ENCODE data around the gene HEXIM1.

The HEXIM1 gene

GRCh38 chr17:45146890-45147580, 1.2 kb upstream of the HEXIM1 start:
- DNase-seq (ENCODE audit: low spot score) = peak; percentile 67

- DNase-seq (ENCODE audit: low spot score) = peak; percentile 97
These were observed 593 bp upstream of the HEXIM1 start for GRCh38 chr17:45147581-45148182.

- DNase-seq (ENCODE audit: low spot score) = peak; percentile 91
These were observed 878 bp downstream of the HEXIM1 start for GRCh38 chr17:45149037-45149668.

DNA sequence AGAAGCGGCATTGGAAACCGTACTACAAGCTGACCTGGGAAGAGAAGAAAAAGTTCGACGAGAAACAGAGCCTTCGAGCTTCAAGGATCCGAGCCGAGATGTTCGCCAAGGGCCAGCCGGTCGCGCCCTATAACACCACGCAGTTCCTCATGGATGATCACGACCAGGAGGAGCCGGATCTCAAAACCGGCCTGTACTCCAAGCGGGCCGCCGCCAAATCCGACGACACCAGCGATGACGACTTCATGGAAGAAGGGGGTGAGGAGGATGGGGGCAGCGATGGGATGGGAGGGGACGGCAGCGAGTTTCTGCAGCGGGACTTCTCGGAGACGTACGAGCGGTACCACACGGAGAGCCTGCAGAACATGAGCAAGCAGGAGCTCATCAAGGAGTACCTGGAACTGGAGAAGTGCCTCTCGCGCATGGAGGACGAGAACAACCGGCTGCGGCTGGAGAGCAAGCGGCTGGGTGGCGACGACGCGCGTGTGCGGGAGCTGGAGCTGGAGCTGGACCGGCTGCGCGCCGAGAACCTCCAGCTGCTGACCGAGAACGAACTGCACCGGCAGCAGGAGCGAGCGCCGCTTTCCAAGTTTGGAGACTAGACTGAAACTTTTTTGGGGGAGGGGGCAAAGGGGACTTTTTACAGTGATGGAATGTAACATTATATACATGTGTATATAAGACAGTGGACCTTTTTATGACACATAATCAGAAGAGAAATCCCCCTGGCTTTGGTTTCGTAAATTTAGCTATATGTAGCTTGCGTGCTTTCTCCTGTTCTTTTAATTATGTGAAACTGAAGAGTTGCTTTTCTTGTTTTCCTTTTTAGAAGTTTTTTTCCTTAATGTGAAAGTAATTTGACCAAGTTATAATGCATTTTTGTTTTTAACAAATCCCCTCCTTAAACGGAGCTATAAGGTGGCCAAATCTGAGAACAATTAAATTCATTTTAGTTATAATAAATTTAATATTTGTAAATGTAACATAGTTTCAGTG, 1.7 kb downstream of the HEXIM1 start:
- peak; percentile 60 for DNase-seq (ENCODE audit: low spot score)

DNA sequence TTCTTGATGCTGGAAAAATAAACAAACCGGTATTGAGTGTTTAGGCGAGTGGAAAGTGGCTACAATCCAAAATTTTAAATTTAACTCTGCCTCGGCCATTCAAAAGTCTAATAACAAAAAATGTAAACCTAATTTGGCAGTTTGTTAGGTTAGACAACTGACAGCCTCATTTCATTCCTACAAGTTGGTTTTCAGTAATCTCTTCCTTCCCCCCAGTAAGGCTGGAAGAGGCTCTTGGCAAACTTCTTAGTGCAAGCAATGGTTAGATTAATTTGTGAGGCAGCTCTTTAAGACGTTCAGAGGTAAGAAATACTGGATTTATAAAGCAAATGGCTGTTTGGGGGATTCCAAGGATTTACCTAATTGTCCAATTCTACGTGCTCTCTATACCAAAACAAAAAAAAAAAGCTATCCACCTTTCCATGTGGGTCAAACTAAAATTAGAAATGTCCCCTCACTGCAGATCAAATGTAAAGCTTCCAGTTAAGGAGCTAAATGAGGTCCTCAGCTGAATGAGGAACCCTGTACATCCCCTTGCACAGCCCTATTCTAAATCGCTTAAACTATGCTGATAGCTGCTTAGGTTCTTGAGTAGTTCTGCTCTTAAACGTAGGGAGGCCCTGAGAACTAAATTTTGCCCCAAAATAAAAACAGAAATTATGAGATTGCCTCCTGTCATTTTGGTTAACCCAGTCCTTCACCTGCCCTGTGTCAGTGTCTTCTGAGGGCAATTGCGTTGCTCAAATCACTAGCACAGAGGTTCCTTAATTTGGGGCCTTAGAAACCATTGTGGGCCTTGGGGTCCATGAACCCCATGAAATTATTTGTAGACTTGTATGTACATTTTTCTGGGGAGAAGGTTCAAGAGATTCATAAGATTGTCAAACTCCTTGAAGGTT, 2.9 kb downstream of the HEXIM1 start:
- DNase-seq (ENCODE audit: low spot score) = no peak

GRCh38 chr17:45155029-45155428, 6.8 kb downstream of the HEXIM1 start:
- DNase-seq (ENCODE audit: low spot score) = no peak

GRCh38 chr17:45155483-45155882, 7.2 kb downstream of the HEXIM1 start:
- no peak for DNase-seq (ENCODE audit: low spot score)

- no peak for DNase-seq (ENCODE audit: low spot score)
These were observed 8.0 kb downstream of the HEXIM1 start for GRCh38 chr17:45156242-45156641.

- peak; percentile 75 for DNase-seq (ENCODE audit: low spot score)
These were observed 12.4 kb downstream of the HEXIM1 start for GRCh38 chr17:45160447-45161287.

GRCh38 chr17:45161288-45162024, 13.2 kb downstream of the HEXIM1 start, which contains the start of gene HEXIM2:
HEXIM2 (plus strand) TSS chr17:45161875; CDS start chr17:45162794, 919 bp downstream.
- DNase-seq (ENCODE audit: low spot score) = peak; percentile 99

- DNase-seq (ENCODE audit: low spot score) = no peak
These were observed 13.9 kb downstream of the HEXIM1 start for GRCh38 chr17:45162025-45162687.

DNA sequence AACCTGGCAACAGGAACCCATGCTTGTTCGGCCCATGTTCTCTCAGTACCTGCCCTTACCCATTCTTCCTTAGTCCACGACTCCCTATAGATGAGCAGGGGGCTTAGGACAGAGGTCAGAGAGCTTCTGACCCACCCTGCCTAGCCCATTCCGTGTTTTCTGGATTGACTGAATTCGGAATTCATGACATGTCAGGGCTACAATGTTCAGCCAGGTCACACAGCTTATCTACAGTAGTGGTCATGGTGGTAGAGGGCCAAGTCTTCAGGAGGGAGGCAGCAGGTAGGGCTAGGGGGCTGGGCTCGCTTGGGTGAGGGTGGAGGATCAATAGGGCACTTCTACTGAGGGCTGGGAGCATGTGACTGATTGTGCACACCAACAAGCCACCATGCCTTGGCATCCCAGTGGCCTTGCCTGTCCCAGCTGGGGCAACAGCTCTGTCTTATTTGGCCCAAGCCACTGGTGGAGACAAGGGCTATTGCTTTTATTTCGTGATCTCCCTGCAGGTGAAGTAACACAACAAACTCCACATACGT, 16.5 kb downstream of the HEXIM1 start:
- DNase-seq (ENCODE audit: low spot score) = no peak

DNA sequence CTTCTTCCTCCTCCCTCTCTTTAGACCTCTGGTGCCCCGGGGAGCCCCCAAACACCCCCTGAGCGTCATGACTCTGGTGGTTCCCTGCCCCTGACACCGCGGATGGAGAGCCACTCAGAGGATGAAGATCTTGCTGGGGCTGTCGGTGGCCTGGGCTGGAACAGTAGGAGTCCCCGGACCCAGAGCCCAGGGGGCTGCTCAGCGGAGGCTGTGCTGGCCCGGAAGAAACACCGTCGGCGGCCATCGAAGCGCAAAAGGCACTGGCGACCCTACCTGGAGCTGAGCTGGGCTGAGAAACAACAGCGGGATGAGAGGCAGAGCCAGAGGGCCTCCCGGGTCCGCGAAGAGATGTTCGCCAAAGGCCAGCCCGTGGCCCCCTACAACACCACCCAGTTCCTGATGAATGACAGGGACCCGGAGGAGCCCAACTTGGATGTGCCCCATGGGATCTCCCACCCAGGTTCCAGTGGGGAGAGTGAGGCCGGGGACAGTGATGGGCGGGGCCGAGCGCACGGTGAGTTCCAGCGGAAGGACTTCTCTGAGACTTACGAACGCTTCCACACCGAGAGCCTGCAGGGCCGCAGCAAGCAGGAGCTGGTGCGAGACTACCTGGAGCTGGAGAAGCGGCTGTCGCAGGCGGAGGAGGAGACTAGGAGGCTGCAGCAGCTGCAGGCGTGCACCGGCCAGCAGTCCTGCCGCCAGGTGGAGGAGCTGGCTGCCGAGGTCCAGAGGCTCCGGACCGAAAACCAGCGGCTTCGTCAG, 20.9 kb downstream of the HEXIM1 start:
- no peak for DNase-seq (ENCODE audit: low spot score)

DNA sequence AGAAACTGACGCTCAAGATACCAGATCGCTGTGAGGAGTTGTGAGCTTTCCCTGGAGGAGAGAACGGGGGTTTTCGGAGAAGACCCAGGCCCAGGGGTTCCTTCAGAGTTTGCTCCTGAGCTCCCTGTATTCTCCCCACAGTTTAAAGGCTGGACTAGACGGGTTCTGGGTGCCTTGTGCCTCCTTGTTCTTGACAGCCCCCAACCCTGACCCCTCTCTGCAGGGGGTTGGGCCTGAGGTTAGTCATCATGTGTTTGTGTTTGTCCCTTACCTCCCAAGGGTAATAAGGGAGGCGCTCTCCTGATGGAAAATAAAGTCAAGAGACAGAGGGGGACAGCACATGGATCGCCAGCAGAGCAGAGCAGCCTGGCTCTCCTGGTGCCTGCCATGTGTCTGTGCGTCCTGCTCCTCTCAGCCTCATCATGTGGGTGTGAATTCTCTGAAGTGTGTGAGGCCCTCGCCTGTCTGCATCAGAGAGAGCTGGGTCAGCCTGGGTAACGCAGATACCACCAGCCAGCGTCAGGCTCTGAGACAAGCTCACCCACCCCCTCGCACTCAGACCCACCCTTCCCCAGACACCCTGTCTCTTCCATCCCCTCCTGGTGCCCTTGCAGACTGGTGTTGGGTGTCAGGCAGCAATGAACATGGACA, 22.1 kb downstream of the HEXIM1 start:
- DNase-seq (ENCODE audit: low spot score) = no peak

- DNase-seq (ENCODE audit: low spot score) = peak; percentile 75
These were observed 22.7 kb downstream of the HEXIM1 start for GRCh38 chr17:45170931-45171337.

- peak; percentile 89 for DNase-seq (ENCODE audit: low spot score)
These were observed 23.3 kb downstream of the HEXIM1 start for GRCh38 chr17:45171338-45172231.
